Left cardiac atrium (tissue), 4 donors: ENCODE data around the gene ADAP1. TPM values are rescaled to one million over a fixed set of nuclear protein-coding genes. Genes with fewer than 3 reads are reported as not detected.

Experiments
- ATAC-seq, 2 donors: fragments of 200-7000 bp; cut with Tn5 transposase; one replicate each; pipeline ENCODE4 v1.9.1; 2020; ENCODE audit warnings: mild to moderate bottlenecking in 2 of 2, moderate library complexity in 2 of 2
- DNase-seq: peaks from one replicate; pipeline ENCODE4 v3.0.0-alpha.2; 2020
- intact Hi-C, 2 donors: fragments of 100-400 bp; cut with DNase I; formaldehyde crosslinking; loops; one replicate each; pipeline versions ENCODE4 v1.14.1 to v1.15.1; 2022 to 2023
- total RNA-seq, 2 donors: library from RNA; stranded (reverse); fragmentation: NEBNext Ultra II Directional; extraction: Animal tissue kit (Norgen Biotek cat#: 25700); gene quantifications; one replicate each; pipeline ENCODE4 v1.2.1, GENCODE V29; 2021
- donor health status: DM: no; HTN: yes; CAD: no.
- donor health status: DM: no; HTN: yes; CAD: no; lungs with severe emphysema.
- donor health status: DM: yes; HTN: yes; CAD: no.
- donor health status: Dilated cardiomyopathy.

ADAP1 gene
- total RNA-seq, 2 donors from 2014 or later, result 6.9 to 8.2 TPM

GRCh38 chr7:891805-892204 is 62.7 kb downstream of the ADAP1 start:
- DNase-seq, result no peak
- intact Hi-C loops, result no loop called here

GRCh38 chr7:891291-891690 is 63.2 kb downstream of the ADAP1 start:
- ATAC-seq (no peak), DNase-seq (no peak)
- intact Hi-C loops, result no loop called here

More at GRCh38 chr7:891805-892204, 62.7 kb downstream of the ADAP1 start:
- ATAC-seq, result no peak

- intact Hi-C loops, result no loop called here
Observed at GRCh38 chr7:890868-891267, 63.6 kb downstream of the ADAP1 start.

GRCh38 chr7:889391-889790 is 65.1 kb downstream of the ADAP1 start:
- DNase-seq (no peak), ATAC-seq (no peak)
- intact Hi-C loops, result no loop called here

More at GRCh38 chr7:890868-891267, 63.6 kb downstream of the ADAP1 start:
- DNase-seq (no peak), ATAC-seq (no peak)

GRCh38 chr7:889025-889390 is 65.5 kb downstream of the ADAP1 start:
- DNase-seq, result no peak
- intact Hi-C loops, result no loop called here
- ATAC-seq, result no peak

- intact Hi-C loops, result no loop called here
- no peak for ATAC-seq
- DNase-seq, result peak; percentile 17
Observed at GRCh38 chr7:888081-889024, 66.1 kb downstream of the ADAP1 start.

- no peak for ATAC-seq
- DNase-seq, result peak; percentile 15
- intact Hi-C loops, result no loop called here
Observed at GRCh38 chr7:887488-887820, 67.0 kb downstream of the ADAP1 start.

GRCh38 chr7:886626-887487 is 67.6 kb downstream of the ADAP1 start:
- ATAC-seq, result peak; percentile 67 to 79
- peak; percentile 61 for DNase-seq
- intact Hi-C loops, result no loop called here

GRCh38 chr7:885893-886625 is 68.4 kb downstream of the ADAP1 start:
- intact Hi-C loops, result no loop called here
- ATAC-seq, result no peak
- no peak for DNase-seq

GRCh38 chr7:885261-885892 is 69.1 kb downstream of the ADAP1 start:
- intact Hi-C loops, result no loop called here
- ATAC-seq (no peak), DNase-seq (no peak)

- ATAC-seq, result no peak
- no peak for DNase-seq
- intact Hi-C loops, result no loop called here
Observed at GRCh38 chr7:884191-885003, 70.1 kb downstream of the ADAP1 start.

- peak; percentile 5 to 53 for ATAC-seq
- no peak for DNase-seq
- intact Hi-C loops, result no loop called here
Observed at GRCh38 chr7:883055-884021, 71.1 kb downstream of the ADAP1 start.

GRCh38 chr7:882336-883035 is 72.0 kb downstream of the ADAP1 start:
- peak; percentile 14 for DNase-seq
- no peak for ATAC-seq
- intact Hi-C loops, result no loop called here

GRCh38 chr7:881441-882234 is 72.8 kb downstream of the ADAP1 start:
- DNase-seq, result peak; percentile 5
- ATAC-seq, result no peak

GRCh38 chr7:880450-880849 is 74.0 kb downstream of the ADAP1 start:
- DNase-seq (no peak), ATAC-seq (peak in 1 of 2 donors; percentile 2)
- intact Hi-C loops, result no loop called here

More at GRCh38 chr7:881441-882234, 72.8 kb downstream of the ADAP1 start:
- intact Hi-C loops, result no loop called here

- ATAC-seq (no peak), DNase-seq (no peak)
- intact Hi-C loops, result loop anchor here in 1 of 2 donors (10.0 kb wide), 1 partner anchor 95 kb away; no protein-coding TSS in a partner anchor
Observed at GRCh38 chr7:879706-880105, 74.8 kb downstream of the ADAP1 start.
